ENCODE data around the gene SP100.
"Not testable (repeated sequence)": the region's sequence is repeated elsewhere in the genome, so short reads cannot be mapped to it uniquely, and the experiment has no call there.

The SP100 gene

DNA sequence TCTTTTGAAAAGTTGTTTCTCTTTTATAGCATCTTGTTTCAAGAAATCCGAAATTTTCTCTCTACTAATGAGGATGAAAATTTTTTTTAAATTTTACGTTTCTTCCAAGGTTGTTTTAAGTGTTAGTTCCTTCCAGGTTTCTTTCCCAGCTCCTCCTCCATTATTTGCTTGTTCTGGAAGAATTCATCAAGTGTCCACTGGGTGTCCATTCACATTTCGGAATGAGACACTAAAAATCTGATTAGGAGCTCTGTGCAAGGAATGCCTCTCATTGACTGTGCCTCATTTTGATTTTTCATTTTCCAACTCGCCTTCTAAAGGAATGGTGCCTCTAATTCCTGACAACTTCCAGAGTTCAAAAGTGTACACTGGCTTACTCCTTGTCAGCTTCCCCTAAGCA, 6.1 kb downstream of the SP100 start:
- DNase-seq = no peak

DNA sequence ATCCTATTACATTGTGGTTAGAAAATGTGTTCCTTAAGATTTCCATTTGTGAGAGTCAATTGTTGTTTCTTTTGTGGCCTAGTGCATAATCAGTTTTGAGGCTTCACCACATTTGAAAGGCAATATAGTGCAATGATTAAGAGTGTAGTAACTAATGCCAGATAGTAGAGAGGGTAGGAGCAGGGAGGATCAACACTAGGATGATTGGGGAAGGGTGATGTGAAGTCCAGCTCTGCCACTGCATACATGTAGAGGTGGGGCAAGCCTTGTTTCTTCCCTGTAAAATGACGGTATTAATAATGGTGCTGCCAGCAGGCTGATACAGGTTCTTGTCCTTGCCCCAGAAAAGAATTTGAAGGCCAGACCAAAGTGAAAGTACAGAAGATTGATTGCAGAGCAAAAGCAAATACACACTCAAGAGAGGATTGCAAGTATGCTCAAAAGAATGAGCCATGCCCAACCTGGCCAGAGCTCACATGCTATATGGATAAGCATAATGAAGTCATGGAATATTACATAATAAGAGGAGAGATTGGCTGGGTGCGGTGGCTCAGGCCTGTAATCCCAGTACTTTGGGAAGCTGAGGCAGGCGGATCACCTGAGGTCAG, 8.0 kb downstream of the SP100 start:
- no peak for DNase-seq

DNA sequence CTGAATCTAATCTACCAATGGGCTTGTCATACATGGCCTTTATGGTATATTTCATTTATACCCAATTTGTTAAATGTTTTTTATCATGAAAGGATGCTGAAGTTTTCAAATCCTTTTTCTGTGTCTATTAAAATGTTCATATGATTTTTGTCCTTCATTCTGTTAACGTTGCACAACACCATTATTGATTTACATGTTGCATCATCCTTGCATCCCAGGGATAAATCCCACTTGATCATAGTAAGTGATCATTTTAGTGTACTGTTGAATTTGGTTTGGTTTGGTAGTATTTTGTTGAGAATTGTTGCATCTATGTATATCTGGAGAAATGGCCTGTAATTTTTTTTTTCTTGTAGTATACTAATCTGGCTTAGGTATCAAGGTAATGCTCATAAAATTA, 9.4 kb downstream of the SP100 start:
- DNase-seq = no peak

DNA sequence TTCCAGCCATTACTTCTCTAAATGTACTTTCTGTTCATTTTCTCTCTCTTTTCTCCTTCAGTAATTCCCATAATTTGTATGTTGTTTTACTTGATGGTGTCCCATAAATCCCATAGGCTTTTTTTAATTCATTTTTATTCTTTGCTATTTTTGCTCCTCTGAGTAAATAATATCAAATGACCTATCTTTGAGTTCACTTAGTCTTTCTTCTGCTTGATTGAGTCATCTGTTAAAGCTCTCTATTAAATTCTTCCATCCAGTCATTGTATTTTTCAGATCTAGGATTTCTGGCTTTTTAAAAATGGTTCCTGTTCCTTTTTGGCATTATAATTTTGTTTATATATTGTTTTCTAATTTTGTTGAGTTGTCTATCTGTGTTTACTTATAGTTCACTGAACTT, 13.5 kb downstream of the SP100 start:
- DNase-seq = no peak

DNA sequence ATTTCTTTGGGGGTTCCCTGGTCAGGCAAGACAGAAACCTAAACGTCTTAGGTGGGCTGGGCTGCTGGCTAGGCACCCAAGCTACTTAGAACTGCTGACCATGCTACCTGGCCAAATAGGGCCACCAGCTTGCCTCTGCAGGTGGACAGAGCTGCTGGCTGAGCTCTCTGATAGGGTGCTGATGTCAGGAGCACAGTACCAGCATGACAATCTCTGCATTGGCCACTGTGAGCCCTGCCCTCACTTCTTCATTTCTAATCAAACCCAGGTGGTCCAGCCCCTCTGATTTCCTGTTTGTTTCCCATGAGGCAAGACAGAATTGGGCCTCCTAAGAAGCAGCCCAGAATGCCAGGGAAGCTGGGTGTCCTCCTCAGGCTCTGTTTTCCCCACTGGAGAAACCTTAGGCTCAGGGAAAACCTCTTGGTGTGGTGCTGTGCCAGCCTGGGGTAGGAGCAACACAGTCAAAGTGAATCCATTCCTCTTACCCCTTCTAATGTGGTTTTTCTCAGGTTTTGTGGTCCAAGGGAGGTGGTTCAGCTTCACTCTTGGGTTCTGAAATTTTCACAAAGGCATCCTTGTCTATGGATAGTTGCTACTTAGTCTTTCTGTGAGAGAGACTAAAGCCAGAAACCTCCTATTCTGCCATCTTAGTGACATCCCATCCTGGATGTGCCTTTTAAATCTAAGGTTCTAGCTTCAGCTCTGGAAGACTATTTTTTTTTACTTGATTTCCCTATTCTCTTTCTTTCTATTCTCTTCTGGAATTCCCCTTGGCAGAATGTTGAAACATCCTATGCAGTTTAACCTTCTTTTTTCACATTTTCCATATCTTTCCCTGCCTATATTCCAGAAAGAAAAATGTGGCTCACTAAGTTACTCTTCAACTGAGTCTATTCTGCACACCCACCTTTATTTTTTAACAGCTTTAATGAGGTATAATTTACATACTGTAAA, 15.2 kb downstream of the SP100 start:
- no peak for DNase-seq

DNA sequence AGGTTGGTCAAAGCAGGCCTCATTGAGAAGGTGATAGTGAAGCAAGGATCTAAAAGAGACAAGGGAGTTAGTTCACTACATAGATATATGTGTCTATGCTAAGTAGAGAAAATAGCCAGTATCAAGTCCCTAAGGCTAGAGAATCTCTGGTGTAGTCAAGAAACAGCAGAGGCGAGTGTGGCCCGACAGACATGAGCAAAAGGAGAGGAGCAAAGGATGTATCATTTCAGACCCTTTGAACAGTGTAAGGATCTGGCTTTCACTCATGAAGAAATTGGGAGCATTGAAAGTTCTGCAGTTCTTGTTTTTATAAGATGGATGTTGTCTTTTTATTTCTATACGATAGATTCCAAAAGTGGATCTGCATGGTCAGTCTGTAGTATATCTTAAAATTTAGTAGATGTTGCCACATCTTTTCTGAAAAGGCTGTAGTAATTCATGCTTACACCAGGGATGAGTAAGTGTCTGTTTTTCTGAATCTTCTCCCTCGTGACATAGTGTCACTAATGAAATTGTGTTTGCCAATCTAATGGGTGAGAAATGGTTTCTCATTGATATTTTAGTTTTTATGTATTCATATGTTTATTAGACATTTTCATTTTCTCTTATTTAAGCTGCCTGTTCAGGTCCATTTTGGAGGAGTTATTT, 18.8 kb downstream of the SP100 start:
- no peak for DNase-seq

DNA sequence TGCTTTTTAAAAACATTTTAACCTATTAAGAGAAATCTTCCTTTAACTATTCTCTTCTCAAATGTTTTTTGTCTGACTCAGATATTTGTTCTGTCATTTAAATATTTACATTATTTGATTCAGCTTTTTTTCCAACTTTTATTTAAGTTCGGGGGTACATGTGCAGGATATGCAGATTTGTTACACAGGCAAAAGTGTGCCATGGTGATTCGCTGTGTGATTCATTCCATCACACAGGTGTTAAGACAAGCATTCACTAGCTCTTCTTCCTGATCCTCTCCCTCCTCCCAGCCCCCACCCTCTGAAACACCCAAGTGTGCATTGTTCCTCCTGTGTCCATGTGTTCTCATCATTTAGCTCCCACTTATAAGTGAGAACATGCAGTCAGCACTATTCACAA, 19.4 kb downstream of the SP100 start:
- DNase-seq = no peak

DNA sequence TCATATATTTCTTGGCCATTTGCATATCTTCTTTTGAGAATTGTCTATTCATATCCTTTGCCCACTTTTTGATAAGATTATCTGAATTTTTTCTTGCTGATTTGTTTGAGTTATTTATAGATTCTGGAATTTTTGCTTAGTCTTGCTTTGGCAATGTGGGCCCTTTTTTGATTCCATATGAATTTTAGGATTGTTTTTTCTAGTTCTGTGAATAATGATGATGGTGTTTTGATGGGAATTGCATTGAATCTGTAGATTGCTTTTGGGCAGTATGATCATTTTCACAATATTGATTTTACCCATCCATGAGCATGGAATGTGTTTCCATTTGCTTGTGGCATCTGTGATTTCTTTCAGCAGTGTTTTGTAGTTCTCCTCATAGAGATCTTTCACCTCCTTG, 23.1 kb downstream of the SP100 start:
- not testable (repeated sequence) for DNase-seq

DNA sequence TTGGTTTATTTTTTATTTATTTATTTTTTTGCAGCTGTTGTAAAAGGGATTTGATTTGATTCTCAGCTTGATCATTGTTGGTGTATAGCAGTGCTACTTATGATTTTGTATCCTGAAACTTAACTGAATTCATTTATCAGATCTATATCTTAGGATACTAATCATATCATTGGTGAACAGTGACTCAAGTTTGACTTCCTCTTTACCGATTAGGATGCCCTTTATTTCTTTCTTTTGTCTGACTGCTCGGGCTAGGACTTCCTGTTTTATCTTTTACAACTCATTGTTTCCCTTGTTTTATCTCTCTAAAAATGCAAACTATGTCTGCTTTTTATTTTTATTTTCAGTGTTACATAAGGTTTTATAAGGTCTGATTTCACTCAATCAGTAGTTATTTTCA, 23.6 kb downstream of the SP100 start:
- no peak for DNase-seq

DNA sequence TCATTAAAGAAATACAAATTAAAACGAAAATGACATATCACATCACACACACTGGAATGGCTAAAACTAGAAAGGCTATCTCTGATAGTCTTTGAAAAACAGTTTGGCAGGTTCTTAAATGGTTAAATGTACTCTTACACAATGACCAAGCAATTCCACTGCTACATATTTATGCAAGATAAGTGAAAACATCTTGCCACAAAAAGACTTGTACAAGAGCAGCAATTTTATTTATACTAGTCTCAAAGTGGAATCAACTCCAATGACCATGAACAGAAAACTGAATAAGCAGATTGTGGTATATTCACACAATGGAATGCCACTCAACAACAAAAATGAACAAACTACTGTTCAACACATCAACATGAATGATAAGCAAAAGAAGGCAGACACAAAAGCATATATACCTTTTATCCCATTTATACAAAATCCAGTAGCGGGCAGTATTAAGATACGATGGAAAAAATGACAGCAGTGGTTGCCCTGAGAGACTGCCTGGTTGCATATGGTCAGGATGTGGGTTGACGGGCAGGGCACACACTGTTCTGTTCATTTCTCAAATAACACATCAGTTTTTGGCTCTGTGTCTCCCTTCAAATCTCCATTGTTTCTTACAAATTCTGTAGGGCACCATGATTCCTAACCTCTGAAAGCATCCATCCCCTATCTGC, 25.4 kb downstream of the SP100 start:
- DNase-seq = no peak

DNA sequence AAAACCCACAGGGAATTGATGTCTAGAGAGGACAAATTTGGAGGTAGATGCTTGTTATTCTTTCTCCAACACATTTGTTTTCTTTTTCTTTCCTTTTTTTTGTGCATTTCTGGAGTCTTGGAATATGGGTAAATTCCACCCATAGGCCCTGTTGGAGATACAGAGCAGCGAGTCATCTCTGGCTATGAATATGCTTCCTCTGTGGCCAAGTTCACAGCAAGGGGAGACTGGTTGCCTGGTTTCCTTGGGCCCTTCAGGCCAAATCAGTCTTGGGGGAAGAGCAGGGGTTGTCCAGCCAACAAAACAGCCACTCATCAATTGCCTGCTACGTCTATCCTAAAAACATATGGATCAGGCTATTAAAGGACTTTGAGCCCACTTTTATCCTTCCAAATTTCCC, 27.5 kb downstream of the SP100 start:
- no peak for DNase-seq

DNA sequence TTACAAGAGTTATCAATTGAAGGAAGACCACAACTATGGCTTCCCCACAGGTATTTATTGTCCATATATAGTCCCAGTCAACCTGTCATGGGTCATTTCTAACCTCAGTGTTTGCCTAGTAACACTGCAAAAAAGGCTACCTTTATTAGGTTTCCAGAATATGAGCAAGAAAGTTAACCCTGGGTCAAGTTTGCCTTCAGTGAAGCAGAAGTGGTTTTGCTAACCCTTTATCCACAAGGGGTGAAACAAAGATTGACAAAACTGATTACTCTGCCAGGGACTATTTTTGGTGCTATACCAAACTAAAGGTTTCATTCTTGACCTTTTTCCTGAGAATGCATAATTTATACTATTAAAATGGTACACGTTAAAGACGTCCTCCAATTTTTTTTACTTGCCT, 28.8 kb downstream of the SP100 start:
- no peak for DNase-seq

DNA sequence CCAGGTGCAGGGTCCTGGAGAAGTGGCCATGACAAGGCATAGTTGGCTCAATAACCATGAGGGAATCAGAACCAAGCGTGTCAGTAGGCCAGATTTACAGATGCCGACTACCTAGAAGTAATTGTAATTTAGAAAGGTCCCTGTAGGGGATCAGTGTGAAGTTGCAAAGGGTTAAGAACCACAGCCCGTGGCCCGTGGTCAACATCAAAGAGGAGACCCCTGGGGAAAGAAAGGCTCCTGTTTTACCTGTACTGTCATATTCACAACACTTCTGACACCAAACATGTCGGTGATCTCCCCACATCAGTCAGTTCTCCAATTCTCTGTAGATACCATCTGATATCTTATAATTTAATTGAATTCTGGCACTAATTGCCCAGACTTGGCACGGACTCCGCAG, 31.0 kb downstream of the SP100 start:
- no peak for DNase-seq

DNA sequence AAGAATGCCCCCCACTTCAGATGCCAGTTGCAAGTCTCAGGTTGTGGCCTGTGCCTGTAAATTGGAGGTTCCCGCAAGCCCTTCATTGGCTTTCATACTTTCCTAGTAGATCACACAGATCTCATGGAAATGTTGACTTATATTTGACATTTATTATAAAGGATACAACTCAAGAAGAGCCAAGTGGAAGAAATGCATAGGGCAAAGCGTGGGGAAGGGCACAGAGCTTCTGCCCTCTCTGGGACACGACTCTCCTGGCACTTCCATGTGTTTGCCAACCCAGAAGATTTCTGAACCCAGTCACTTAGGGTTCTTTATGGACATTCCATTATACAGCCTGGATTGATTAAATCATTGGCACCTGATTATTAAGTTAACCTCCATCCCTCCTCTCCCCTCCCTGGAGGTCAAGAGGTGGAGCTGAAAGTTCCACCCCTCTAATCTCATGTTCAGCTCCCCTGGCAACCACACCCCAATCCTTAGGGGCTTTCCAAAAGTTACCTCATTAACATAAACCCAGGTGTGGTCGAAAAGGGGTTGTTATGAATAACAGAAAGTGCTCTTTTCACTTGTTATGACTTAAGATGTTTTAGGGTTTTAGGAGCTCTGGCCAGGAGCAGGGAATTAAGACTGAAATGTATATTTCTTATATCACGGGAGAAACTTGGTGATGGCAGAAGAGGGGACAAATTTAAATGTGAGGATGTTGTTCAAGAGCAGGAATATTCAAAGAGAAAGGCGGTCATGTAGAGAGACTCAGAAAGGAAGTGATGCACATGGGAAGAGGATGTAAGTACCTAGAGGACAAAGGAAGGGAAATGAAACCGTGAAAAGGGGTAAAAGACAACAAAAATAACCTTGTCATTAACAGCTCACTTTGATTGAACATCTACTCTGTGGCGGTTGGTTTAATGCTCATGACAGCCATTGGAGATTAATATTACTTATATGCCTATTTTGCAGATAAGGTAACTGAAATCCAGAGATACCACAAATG, 31.8 kb downstream of the SP100 start:
- no peak for DNase-seq

DNA sequence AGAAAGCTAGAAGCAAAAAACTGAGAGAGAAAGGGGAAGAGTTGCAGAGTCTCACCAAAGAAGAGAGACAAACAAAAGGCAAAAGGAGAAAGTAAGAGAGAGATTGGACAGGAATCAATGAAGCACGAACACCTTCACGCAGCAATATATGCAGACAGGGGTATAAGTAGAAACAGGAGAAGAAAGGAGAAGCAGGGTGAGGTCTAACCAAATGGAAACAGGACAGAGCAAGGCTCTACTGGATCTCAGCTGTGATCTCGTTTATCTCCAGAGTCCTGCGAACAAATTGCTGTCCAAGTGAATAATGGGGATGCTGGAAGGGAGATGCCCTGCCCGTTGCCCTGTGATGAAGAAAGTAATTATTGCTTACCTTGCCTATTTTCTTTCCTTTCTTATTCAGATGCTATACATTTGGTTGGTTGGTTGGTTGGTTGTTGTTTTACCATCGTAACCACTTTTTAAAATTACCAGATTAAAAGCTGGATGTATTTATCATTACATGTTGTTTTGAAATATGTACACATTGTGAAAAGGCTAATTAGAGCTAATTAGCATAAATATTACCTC, 34.0 kb downstream of the SP100 start:
- no peak for DNase-seq

DNA sequence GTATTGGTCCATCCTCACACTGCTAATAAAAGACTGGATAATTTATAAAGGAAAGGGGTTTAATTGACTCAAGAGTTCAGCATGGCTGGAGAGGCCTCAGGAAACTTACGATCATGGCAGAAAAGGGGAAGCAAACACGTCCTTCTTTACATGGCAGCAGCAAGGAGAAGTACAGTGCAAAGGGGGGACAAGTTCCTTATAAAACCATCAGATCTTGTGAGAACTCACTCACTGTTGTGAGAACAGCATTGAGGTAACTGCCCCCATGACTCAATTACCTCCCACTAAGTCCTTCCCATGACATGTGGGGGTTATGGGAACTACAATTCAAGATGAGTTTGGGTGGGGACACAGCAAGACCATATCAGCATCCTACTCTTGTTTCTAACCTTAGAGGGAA, 37.0 kb downstream of the SP100 start:
- no peak for DNase-seq

DNA sequence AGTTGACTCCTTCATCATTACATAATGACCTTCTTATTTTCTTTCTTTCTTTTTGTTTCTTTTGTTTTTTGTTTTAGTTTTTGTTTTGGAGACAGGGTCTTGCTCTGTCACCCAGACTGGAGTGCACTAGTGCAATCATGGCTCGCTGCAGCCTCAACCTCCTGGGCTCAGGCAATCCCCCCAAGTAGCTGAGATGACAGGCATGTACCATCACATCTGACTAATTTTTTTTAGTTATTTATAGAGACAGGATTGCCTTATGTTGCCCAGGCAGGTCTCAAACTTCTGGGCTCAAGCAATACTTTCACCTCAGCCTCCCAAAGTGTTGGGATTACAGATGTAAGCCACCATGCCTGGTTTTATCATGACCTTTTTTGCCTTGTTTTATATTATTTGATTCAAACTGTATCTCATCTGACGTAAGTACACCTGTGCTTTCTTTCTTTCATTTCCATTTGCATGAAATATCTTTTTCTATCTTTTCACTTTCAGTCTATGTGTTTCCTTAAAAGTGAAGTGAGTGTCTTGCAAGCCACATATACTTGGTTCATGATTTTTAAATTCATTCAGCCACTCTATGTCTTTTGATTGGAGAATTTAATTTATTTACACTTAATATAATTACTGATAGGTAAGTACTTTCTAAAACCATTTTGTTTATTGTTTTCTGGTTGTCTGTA, 39.1 kb downstream of the SP100 start:
- DNase-seq = no peak

DNA sequence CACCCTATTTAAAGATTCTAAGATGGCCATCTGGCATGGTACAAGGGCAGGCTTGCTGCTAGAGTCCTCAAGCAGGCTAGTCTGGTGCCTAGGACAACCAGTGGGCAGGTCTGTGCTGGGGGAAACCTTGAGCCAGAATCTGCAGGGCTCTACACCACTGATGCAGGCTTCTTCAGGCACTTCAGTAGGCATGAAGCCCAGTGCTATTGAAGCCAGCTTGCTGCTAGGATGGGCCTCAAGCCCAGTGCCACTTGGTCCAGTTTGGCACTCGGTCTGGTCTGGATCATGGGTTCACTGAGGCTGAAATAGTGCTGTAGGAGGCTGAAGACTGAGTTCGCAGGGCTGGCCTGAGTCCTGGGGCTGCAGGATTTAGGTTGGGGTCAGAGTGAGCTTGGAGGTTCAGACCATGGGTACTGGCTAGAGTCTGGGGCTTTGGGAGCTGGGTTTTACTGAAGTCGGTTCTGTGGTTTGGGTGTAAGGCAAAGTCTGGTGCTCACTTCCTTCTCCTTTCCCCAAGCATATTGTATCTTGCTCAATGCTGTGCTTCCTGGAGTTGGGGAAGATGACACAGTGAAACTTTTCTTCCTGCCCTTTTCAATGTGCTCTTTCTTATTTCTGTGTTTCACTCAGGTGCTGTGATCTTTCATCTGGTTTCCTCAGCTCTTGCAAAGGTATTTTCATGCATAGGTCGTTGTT, 41.2 kb downstream of the SP100 start:
- no peak for DNase-seq

DNA sequence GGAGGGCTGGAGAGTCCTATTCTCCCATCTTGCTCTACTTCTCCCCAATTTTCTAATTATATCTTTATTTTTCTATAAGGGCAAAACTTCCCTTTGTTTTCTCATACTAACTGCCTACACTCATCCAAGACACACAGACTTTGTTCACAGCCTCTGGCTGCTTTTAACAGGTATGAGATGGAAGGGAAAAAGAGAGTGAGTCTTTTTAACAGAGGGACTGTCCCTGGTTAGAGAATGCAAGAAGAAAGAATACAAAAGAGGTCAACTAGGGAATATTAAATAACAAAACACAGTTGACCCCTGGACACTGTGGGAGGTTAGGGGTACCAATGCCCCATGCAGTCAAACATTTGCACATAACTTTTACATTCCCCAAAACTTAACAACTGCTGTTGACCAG, 41.8 kb downstream of the SP100 start:
- no peak for DNase-seq

DNA sequence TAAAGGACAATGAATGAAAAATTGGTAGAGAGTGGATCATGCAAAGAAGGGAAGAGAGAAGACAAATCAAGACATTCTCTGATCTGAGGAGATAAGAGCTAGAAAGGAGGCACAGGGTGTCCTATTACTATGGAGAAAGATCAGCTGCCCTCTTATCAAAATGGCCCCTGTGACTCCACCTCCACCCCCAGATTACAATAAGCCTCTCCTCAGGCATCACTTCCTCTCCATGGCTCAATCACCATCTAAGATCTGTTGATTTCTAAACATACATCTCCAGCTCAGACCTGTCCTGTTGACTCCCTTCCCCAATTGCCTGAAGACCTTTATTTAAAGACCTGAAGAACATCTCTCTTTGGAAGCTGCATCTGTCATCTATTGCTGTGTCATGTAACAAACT, 43.2 kb downstream of the SP100 start:
- DNase-seq = no peak

DNA sequence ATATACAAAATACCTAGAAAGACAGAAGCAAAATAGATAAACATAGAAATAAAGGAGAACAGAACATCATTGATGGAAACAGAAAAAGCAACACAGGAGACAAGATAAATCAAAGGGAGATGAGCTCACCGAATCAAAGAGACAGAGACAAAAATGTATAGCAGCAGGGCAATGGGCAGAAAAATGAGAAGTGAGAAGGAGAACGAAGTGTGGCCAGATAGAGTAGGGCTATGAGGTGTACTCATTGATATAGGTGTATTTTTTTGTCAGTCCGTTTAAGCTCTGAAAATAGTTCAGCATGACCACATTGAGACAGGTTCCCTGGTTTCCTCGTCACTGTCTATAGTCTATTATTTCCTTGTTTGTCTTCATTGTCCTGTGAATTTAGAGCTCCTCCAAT, 55.1 kb downstream of the SP100 start:
- no peak for DNase-seq
